ENCODE data around the gene CEP164. TPM values are rescaled to one million over a fixed set of nuclear protein-coding genes. Genes with fewer than 3 reads are reported as not detected.

CEP164 gene
- total and polyA plus RNA-seq, 8 donors = 27.4 to 43.6 (median 33.5) TPM

DNA sequence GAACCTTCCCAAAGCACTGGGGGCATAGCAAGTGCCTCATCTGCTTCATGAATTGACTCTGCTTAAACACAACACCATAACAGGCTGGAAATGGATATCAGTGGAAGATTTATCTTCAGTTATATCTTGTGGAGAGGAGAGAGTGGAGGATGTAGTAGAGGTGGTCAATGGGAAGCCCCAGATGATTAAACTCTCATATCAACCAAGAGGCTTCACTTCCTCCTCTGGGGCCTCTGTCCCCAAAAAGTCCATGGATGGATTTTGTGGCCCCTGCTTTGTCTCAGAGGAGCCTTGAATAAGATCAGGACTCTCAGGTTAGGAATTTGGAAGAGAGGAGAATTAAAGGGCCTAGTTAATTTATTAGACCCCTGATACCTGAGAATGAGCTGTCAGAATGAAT lies 106.1 kb downstream of the CEP164 start:
- H3K9me3 ChIP-seq = no peaks in the 10 kb centered on the region
- H3K36me3 ChIP-seq = no peaks in the 10 kb centered on the region
- intact Hi-C loops (cut with DNase I) = no loop called here
- TF ChIP-seq, protein P1, sequence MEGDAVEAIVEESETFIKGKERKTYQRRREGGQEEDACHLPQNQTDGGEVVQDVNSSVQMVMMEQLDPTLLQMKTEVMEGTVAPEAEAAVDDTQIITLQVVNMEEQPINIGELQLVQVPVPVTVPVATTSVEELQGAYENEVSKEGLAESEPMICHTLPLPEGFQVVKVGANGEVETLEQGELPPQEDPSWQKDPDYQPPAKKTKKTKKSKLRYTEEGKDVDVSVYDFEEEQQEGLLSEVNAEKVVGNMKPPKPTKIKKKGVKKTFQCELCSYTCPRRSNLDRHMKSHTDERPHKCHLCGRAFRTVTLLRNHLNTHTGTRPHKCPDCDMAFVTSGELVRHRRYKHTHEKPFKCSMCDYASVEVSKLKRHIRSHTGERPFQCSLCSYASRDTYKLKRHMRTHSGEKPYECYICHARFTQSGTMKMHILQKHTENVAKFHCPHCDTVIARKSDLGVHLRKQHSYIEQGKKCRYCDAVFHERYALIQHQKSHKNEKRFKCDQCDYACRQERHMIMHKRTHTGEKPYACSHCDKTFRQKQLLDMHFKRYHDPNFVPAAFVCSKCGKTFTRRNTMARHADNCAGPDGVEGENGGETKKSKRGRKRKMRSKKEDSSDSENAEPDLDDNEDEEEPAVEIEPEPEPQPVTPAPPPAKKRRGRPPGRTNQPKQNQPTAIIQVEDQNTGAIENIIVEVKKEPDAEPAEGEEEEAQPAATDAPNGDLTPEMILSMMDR (IDR thresholded peaks at IDR 0.05) = no peak
- DNase-seq (no peak), ATAC-seq (no peak)
- no peaks in the 10 kb centered on the region for H3K27me3 ChIP-seq
- no peaks in the 10 kb centered on the region for H3K4me1 ChIP-seq
- H3K4me3 ChIP-seq = no peak overlapping the region
- no peak overlapping the region for H3K27ac ChIP-seq

DNA sequence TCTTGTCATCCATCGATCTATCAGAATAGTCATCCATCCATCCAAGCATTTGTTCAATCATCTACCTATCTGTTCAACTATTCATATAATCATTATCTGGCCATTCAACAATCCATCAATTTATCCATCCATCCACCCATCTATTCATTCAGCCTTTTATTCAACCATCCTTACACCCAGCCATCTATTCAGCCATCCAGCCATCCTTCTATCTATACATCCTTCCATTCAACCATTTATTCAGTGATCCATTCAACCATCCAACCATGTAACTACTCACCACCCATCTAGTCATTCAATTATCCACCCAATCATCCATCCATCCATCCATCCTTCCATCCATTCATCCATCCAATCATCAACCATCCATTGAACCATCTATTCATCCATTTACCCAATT lies 106.8 kb downstream of the CEP164 start:
- intact Hi-C loops (cut with DNase I) = no loop called here
- no peak for DNase-seq
- TF ChIP-seq, protein P1 (IDR thresholded peaks at IDR 0.05) = no peak

DNA sequence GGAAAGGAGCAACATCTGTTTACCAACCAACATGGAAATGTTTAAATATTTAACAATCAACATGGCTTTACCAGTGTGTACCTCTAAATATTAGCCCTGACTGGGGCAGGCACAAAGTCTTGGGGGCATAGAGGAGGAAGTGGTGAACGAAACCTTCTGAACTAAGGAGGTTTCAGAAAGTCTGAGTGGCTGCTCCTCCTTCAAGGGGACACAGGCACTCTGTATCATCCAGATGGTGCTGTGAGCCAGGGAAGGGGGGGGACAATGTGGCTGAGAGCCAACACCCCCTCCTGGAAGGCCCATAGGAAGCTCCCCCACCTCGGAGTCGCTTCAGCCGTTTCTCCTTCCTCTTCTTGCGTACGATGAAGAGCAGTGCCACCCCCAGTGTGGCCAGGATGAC lies 107.7 kb downstream of the CEP164 start:
- Histone ChIP-seq H3K4me3 (no peak overlapping the region), H3K9me3 (no peaks in the 10 kb centered on the region), H3K27ac (no peak overlapping the region), H3K4me1 (no peaks in the 10 kb centered on the region), H3K36me3 (no peaks in the 10 kb centered on the region), H3K27me3 (no peaks in the 10 kb centered on the region)
- intact Hi-C loops (cut with DNase I) = no loop called here
- TF ChIP-seq, protein P1 (IDR thresholded peaks at IDR 0.05) = no peak
- ATAC-seq (no peak), DNase-seq (no peak)

More for the DNA sequence above, 106.8 kb downstream of the CEP164 start:
- Histone ChIP-seq H3K9me3 (no peaks in the 10 kb centered on the region), H3K27ac (no peak overlapping the region), H3K4me3 (no peak overlapping the region), H3K27me3 (no peaks in the 10 kb centered on the region), H3K4me1 (no peaks in the 10 kb centered on the region), H3K36me3 (no peaks in the 10 kb centered on the region)
- no peak for ATAC-seq

DNA sequence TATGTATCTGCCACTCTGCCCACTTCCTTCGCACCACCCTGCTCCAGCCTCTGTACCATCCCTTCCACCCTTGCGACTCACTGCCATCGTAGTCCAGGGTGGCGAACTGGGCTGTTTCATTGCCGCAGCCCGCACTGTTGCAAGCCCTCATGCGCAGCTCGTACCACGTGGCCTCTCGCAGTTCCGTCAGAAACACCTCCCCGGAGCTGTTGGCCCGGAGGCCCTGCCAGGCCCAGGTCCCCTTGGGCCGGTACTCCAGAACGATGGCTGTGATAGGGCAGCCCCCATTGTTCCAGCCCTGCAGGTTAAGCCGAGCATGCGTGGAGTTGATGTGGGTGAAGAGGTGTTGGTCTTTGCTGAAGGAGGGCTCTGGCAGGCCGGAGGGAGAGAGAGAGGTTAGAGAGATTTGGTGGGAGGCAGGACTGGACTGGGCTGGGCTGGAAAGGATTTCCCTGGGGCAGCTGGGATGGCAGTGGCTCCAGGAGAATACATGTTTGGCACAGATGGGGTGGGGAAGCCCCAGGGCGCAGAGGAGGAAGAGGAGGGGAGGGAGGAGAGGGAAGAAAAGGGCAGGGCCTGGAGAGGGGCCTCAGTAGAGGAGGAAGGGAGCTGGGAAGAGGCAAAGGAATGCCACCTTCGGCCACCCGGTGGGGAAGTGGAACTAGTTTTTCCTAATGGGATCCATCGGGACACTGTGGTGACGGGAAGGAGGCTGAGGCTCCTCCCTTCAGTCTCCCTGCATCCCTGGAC lies 109.6 kb downstream of the CEP164 start:
- Histone ChIP-seq H3K36me3 (no peaks in the 10 kb centered on the region), H3K4me3 (no peak overlapping the region), H3K27me3 (no peaks in the 10 kb centered on the region), H3K9me3 (no peaks in the 10 kb centered on the region), H3K4me1 (no peaks in the 10 kb centered on the region), H3K27ac (no peak overlapping the region)
- no peak for DNase-seq
- no peak for ATAC-seq
- intact Hi-C loops (cut with DNase I) = no loop called here
- TF ChIP-seq, protein P1 (IDR thresholded peaks at IDR 0.05) = no peak

DNA sequence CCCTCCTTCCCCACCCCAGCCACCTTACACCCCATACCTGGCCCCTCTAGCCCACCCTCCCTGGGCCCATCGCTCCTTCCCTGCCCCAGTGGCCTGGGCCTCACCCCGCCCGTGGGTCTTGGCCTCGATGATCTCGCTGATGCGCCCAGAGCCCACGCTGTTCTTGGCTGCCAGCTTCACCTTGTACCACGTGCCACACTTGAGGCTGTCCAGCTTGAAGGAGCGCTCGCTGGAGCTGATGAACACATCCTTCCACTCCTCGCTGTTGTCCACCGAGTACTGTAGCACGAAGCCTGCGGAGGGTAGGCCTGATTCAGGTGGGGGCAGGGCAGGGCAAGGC lies 110.1 kb downstream of the CEP164 start:
- intact Hi-C loops (cut with DNase I) = no loop called here
- Histone ChIP-seq H3K4me1 (no peaks in the 10 kb centered on the region), H3K27ac (no peak overlapping the region), H3K27me3 (peaks cover 0 to 2% of the 10 kb centered on the region in 2 donors), H3K36me3 (no peaks in the 10 kb centered on the region), H3K4me3 (no peak overlapping the region), H3K9me3 (no peaks in the 10 kb centered on the region)
- TF ChIP-seq, protein P1 (IDR thresholded peaks at IDR 0.05) = no peak
- DNase-seq (no peak), ATAC-seq (no peak)
